Activated CD8-positive, alpha-beta T cell treated with anti-CD3 and anti-CD28 coated beads for 36 hours (primary cell): Measurements from ENCODE around the gene RNASEH2B. TPM values are rescaled to one million over a fixed set of nuclear protein-coding genes. Genes with fewer than 3 reads are reported as not detected.
A peak's percentile ranks its signal among the peaks of the same experiment; 100 is the strongest.

ENCODE experiments used
- ATAC-seq: fragments of 200-7000 bp; cut with Tn5 transposase; one replicate; pipeline ENCODE4 v1.10.0; 2021; ENCODE audit warnings: mild to moderate bottlenecking, moderate library complexity
- CTCF ChIA-PET: fragments of 350-600 bp; sonication (Branson Sonifier 250); formaldehyde crosslinking; loops from one replicate; lab custom pipeline; 2021; ENCODE audit warnings: antibody characterized with exemption; lab: Charles Lee
- POLR2A ChIA-PET: fragments of 350-600 bp; sonication (Branson Sonifier 250); formaldehyde crosslinking; loops from one replicate; lab custom pipeline; 2021; ENCODE audit warnings: antibody characterized with exemption; lab: Charles Lee
- DNase-seq: peaks from one replicate; pipeline ENCODE4 v3.0.0-alpha.2; 2020
- H3K27ac Mint-ChIP-seq: one replicate; pipeline ENCODE4 v1.8.0; 2021; ENCODE audit warnings: mild to moderate bottlenecking, mixed read lengths
- H3K27me3 Mint-ChIP-seq: one replicate; pipeline ENCODE4 v1.8.0; 2021; ENCODE audit warnings: mixed read lengths
- H3K36me3 Mint-ChIP-seq: one replicate; pipeline ENCODE4 v1.8.0; 2021; ENCODE audit warnings: low read depth, mixed read lengths
- H3K4me1 Mint-ChIP-seq: one replicate; pipeline ENCODE4 v1.8.0; 2021; ENCODE audit warnings: low read depth, mixed read lengths
- H3K4me3 Mint-ChIP-seq: one replicate; pipeline ENCODE4 v1.8.0; 2021; ENCODE audit warnings: mild to moderate bottlenecking, moderate library complexity, mixed read lengths
- H3K9me3 Mint-ChIP-seq: one replicate; pipeline ENCODE4 v1.8.0; 2021; ENCODE audit warnings: mixed read lengths
- CTCF ChIP-seq: fragments of 200-600 bp; IDR thresholded peaks from one replicate; pipeline ENCODE4 v1.8.0; 2022; ENCODE audit warnings: antibody characterized with exemption, mild to moderate bottlenecking
- intact Hi-C: fragments of 100-400 bp; cut with micrococcal nuclease; formaldehyde crosslinking; loops from one replicate; pipeline ENCODE4 v1.10.0; 2022
- total RNA-seq, 2 experiments: library from RNA; stranded (reverse); gene quantifications; one replicate each; pipeline ENCODE4 v1.2.3, GENCODE V29; 2021

Gene RNASEH2B
- total RNA-seq, 2 experiments from 2014 or later: 63.5 to 69.4 TPM

- ChIA-PET CTCF (interaction anchor here (1.0 to 1.4 kb wide), 2 partner anchors 116 to 919 kb away, joined by 3 to 6 read pairs; no protein-coding TSS in a partner anchor), POLR2A (no interaction called here)
- intact Hi-C loops: loop anchor here (10.0 kb wide), 1 partner anchor 382 kb away; no protein-coding TSS in a partner anchor
- DNase-seq (no peak), ATAC-seq (no peak)
- no peak for TF ChIP-seq CTCF
- H3K36me3 Mint-ChIP-seq: peaks cover 18% of the 10 kb centered on the region
- H3K27me3 Mint-ChIP-seq: no peaks in the 10 kb centered on the region
- H3K4me3 Mint-ChIP-seq: peak overlapping the region; percentile 50
- peaks cover 3% of the 10 kb centered on the region for H3K9me3 Mint-ChIP-seq
- peak overlapping the region; percentile 89 for H3K27ac Mint-ChIP-seq
- H3K4me1 Mint-ChIP-seq: peaks cover 71% of the 10 kb centered on the region
Measured at GRCh38 chr13:50916701-50917184, 7.2 kb downstream of the RNASEH2B start.

- intact Hi-C loops: loop anchor here (10.0 kb wide), 1 partner anchor 383 kb away; no protein-coding TSS in a partner anchor
- CTCF ChIA-PET: interaction anchor here (0.6 to 1.4 kb wide), 2 partner anchors 10 to 117 kb away, joined by 4 to 6 read pairs; no protein-coding TSS in a partner anchor
- POLR2A ChIA-PET: no interaction called here
- no peak for DNase-seq
- Mint-ChIP-seq H3K9me3 (peaks cover 9% of the 10 kb centered on the region), H3K27me3 (no peaks in the 10 kb centered on the region), H3K4me3 (no peak overlapping the region), H3K4me1 (peaks cover 63% of the 10 kb centered on the region), H3K27ac (peak overlapping the region; percentile 89), H3K36me3 (peaks cover 26% of the 10 kb centered on the region)
- no peak for TF ChIP-seq CTCF
- ATAC-seq: no peak
Measured at GRCh38 chr13:50917572-50917971, 8.0 kb downstream of the RNASEH2B start.

GRCh38 chr13:50918567-50918966 is 9.0 kb downstream of the RNASEH2B start:
- DNase-seq: no peak
- Mint-ChIP-seq H3K9me3 (peaks cover 18% of the 10 kb centered on the region), H3K27ac (no peak overlapping the region), H3K36me3 (peaks cover 36% of the 10 kb centered on the region), H3K27me3 (no peaks in the 10 kb centered on the region), H3K4me3 (no peak overlapping the region), H3K4me1 (peaks cover 55% of the 10 kb centered on the region)
- ATAC-seq: no peak
- intact Hi-C loops: loop anchor here (10.0 kb wide), 1 partner anchor 384 kb away; no protein-coding TSS in a partner anchor
- no peak for TF ChIP-seq CTCF
- ChIA-PET CTCF (no interaction called here), POLR2A (no interaction called here)

- POLR2A ChIA-PET: no interaction called here
- CTCF ChIA-PET: interaction anchor here (0.5 kb wide), 1 partner anchor 367 kb away, joined by 3 read pairs; no protein-coding TSS in a partner anchor
- ATAC-seq (no peak), DNase-seq (no peak)
- intact Hi-C loops: loop anchor here (10.0 kb wide), 1 partner anchor 384 kb away; no protein-coding TSS in a partner anchor
- no peak overlapping the region for H3K4me3 Mint-ChIP-seq
- no peaks in the 10 kb centered on the region for H3K27me3 Mint-ChIP-seq
- no peak overlapping the region for H3K27ac Mint-ChIP-seq
- TF ChIP-seq CTCF: no peak
- peaks cover 43% of the 10 kb centered on the region for H3K36me3 Mint-ChIP-seq
- H3K9me3 Mint-ChIP-seq: peaks cover 24% of the 10 kb centered on the region
- peaks cover 51% of the 10 kb centered on the region for H3K4me1 Mint-ChIP-seq
Measured at GRCh38 chr13:50919277-50919676, 9.7 kb downstream of the RNASEH2B start.

- Mint-ChIP-seq H3K27ac (no peak overlapping the region), H3K4me1 (peaks cover 43% of the 10 kb centered on the region), H3K27me3 (no peaks in the 10 kb centered on the region), H3K4me3 (no peak overlapping the region), H3K9me3 (peaks cover 32% of the 10 kb centered on the region), H3K36me3 (peaks cover 53% of the 10 kb centered on the region)
- POLR2A ChIA-PET: interaction anchor here (0.7 kb wide), 1 partner anchor 33 kb away, joined by 3 read pairs; no protein-coding TSS in a partner anchor
- no peak for DNase-seq
- no peak for TF ChIP-seq CTCF
- intact Hi-C loops: no loop called here
- CTCF ChIA-PET: interaction anchor here (3.1 kb wide), 1 partner anchor 10 kb away, joined by 16 read pairs; no protein-coding TSS in a partner anchor
- no peak for ATAC-seq
Measured at GRCh38 chr13:50921706-50922105, 12.1 kb downstream of the RNASEH2B start.
